CD14-positive monocyte (primary cell): ENCODE data around the gene SEPTIN6. TPM values are rescaled to one million over a fixed set of nuclear protein-coding genes. Genes with fewer than 3 reads are reported as not detected.

ENCODE experiments used
- DNase-seq, 3 donors: peaks; one replicate each; pipeline ENCODE4 v3.0.0-alpha.2; 2011 to 2022
- H2AFZ ChIP-seq: 2 replicates; pipeline ENCODE4 v1.6.0; 2012; ENCODE audit warnings: mild to moderate bottlenecking, low read depth, low read length, inconsistent platforms; ENCODE audit not compliant: insufficient read depth, poor library complexity, severe bottlenecking
- H3K27ac ChIP-seq, 2 donors: 1 replicate in 1 of 2; 2 replicates in 1 of 2; pipeline ENCODE4 v1.5.1; 2012 to 2013; ENCODE audit warnings: low read length in 2 of 2, control low read depth in 1 of 2, inconsistent platforms in 1 of 2, low read depth in 1 of 2, mild to moderate bottlenecking in 1 of 2
- H3K27me3 ChIP-seq, 2 donors: one replicate each; pipeline versions ENCODE4 v1.6.0 to v1.6.1; 2011 to 2013; ENCODE audit warnings: low read length in 2 of 2; ENCODE audit not compliant: control insufficient read depth in 2 of 2, insufficient read depth in 2 of 2
- H3K36me3 ChIP-seq, 2 donors: replicated peaks in 1 of 2; 1 replicate in 1 of 2; 2 replicates in 1 of 2; pipeline versions ENCODE4 v1.5.1 to v1.6.1; 2012 to 2013; ENCODE audit warnings: low read length in 2 of 2, control low read depth in 1 of 2, inconsistent platforms in 1 of 2, mild to moderate bottlenecking in 1 of 2; ENCODE audit not compliant: insufficient read depth in 2 of 2, control insufficient read depth in 1 of 2
- H3K4me1 ChIP-seq, 2 donors: 1 replicate in 1 of 2; 2 replicates in 1 of 2; pipeline versions ENCODE4 v1.5.1 to v1.6.1; 2012 to 2013; ENCODE audit warnings: low read length in 2 of 2, control low read depth in 1 of 2, inconsistent platforms in 1 of 2, mild to moderate bottlenecking in 1 of 2, moderate library complexity in 1 of 2; ENCODE audit not compliant: insufficient read depth in 2 of 2, control insufficient read depth in 1 of 2
- H3K4me2 ChIP-seq: replicated peaks from 2 replicates; pipeline ENCODE3; 2012; ENCODE audit warnings: low read length, moderate library complexity, mild to moderate bottlenecking; ENCODE audit not compliant: poor library complexity, severe bottlenecking; ENCODE audit errors: extremely low read depth
- H3K4me3 ChIP-seq, 3 experiments: fragments of 200-600 bp in 1 of 3; sonication (generic) in 1 of 3; replicated peaks in 1 of 3; 1 replicate in 2 of 3; 2 replicates in 1 of 3; pipeline ENCODE4 v1.5.1; 2011 to 2013; ENCODE audit warnings: low read length in 3 of 3, mild to moderate bottlenecking in 3 of 3, control low read depth in 2 of 3, low read depth in 2 of 3, inconsistent platforms in 1 of 3, moderate library complexity in 1 of 3
- H3K79me2 ChIP-seq: 2 replicates; pipeline ENCODE4 v1.6.0; 2012; ENCODE audit warnings: mild to moderate bottlenecking, control low read depth, inconsistent platforms, low read length, moderate library complexity; ENCODE audit not compliant: insufficient read depth
- H3K9ac ChIP-seq: 2 replicates; pipeline ENCODE4 v1.6.0; 2017; ENCODE audit warnings: low read length, mild to moderate bottlenecking; ENCODE audit not compliant: insufficient read depth, poor library complexity, severe bottlenecking
- H3K9me3 ChIP-seq, 2 donors: replicated peaks in 1 of 2; 1 replicate in 1 of 2; 2 replicates in 1 of 2; pipeline versions ENCODE4 v1.5.1 to v1.6.1; 2012 to 2013; ENCODE audit warnings: low read length in 2 of 2, control low read depth in 1 of 2; ENCODE audit not compliant: control insufficient read depth in 1 of 2, insufficient read depth in 1 of 2
- H4K20me1 ChIP-seq: 2 replicates; pipeline ENCODE4 v1.6.0; 2012; ENCODE audit warnings: mild to moderate bottlenecking, low read length, control low read depth, moderate library complexity; ENCODE audit not compliant: insufficient read depth
- H3K27ac Mint-ChIP-seq, 7 donors: one replicate each; pipeline ENCODE4 v1.8.0; 2020; ENCODE audit warnings: mild to moderate bottlenecking in 7 of 7, mixed read lengths in 7 of 7, moderate library complexity in 6 of 7, inconsistent platforms in 2 of 7
- H3K27me3 Mint-ChIP-seq, 3 donors: one replicate each; pipeline ENCODE4 v1.8.0; 2021 to 2022; ENCODE audit warnings: low read depth in 3 of 3, mild to moderate bottlenecking in 3 of 3, mixed read lengths in 3 of 3, moderate library complexity in 3 of 3, inconsistent platforms in 1 of 3
- H3K36me3 Mint-ChIP-seq, 2 donors: one replicate each; pipeline ENCODE4 v1.8.0; 2020; ENCODE audit warnings: mixed read lengths in 2 of 2, inconsistent platforms in 1 of 2, mild to moderate bottlenecking in 1 of 2
- H3K4me1 Mint-ChIP-seq: one replicate; pipeline ENCODE4 v1.8.0; 2020; ENCODE audit warnings: mild to moderate bottlenecking, mixed read lengths
- H3K4me3 Mint-ChIP-seq, 2 donors: one replicate each; pipeline ENCODE4 v1.8.0; 2020; ENCODE audit warnings: mild to moderate bottlenecking in 2 of 2, mixed read lengths in 2 of 2, moderate library complexity in 1 of 2
- H3K9me3 Mint-ChIP-seq, 7 donors: one replicate each; pipeline ENCODE4 v1.8.0; 2020 to 2022; ENCODE audit warnings: mixed read lengths in 7 of 7, mild to moderate bottlenecking in 6 of 7, moderate library complexity in 6 of 7, inconsistent platforms in 2 of 7
- CTCF ChIP-seq: fragments of 200-600 bp; IDR thresholded peaks from one replicate; pipeline ENCODE4 v1.8.0; 2022; ENCODE audit warnings: antibody characterized with exemption, mild to moderate bottlenecking
- WGBS: methylation state at CpG from one replicate; pipeline ENCODE4 v1.1.5; 2013; ENCODE audit warnings: missing lambda C conversion rate; ENCODE audit not compliant: insufficient coverage; 5-methylcytosine and 5-hydroxymethylcytosine counted together
- intact Hi-C, 2 donors: fragments of 100-400 bp; cut with micrococcal nuclease; formaldehyde crosslinking; loops; one replicate each; pipeline versions ENCODE4 v1.15.0 to v1.15.1; 2023
- polyA plus RNA-seq, 3 donors: library from polyadenylated mRNA; depleted of rRNA in 1 of 3; unstranded in 2 of 3; stranded (reverse) in 1 of 3; fragments of 300-500 nt in 2 of 3; fragments of >200 nt in 1 of 3; fragmentation: Illumina TruSeq in 2 of 3; gene quantifications; 1 replicate in 2 of 3; 2 replicates in 1 of 3; pipeline ENCODE4 v1.2.3, GENCODE V29; 2012 to 2021

The SEPTIN6 gene
- polyA plus RNA-seq, 3 donors, result 21.8 to 52.7 (median 31.1) TPM

GRCh38 chrX:119694601-119695534 is 1.9 kb upstream of the SEPTIN6 start:
- intact Hi-C loops, result loop anchor here (5.0 to 10.0 kb wide), 3 partner anchors 60 to 90 kb away; partner anchors contain the start of genes NKRF (in 1 of the 2) and SOWAHD (in 1 of the 2)
- no peaks in the 10 kb centered on the region for H3K27me3 ChIP-seq
- TF ChIP-seq CTCF, result peak; percentile 30
- Mint-ChIP-seq H3K4me3 (peak overlapping the region; percentile 90 to 91), H3K36me3 (no peaks in the 10 kb centered on the region), H3K9me3 (peaks cover 0 to 3% (median 0%) of the 10 kb centered on the region in 7 donors), H3K27me3 (peaks cover 2 to 15% (median 2%) of the 10 kb centered on the region in 3 donors), H3K27ac (peak overlapping the region in 4 of 7 donors; percentile 6 to 72 (median 26)), H3K4me1 (peaks cover 19% of the 10 kb centered on the region)
- no peaks in the 10 kb centered on the region for H4K20me1 ChIP-seq
- H3K9me3 ChIP-seq, result no peaks in the 10 kb centered on the region
- DNase-seq, result peak in 2 of 3 donors; percentile 25 to 40
- H3K36me3 ChIP-seq, result no peaks in the 10 kb centered on the region
- WGBS, result 70% methylated on average over 21 of the region's 39 CpGs
- peaks cover 25% of the 10 kb centered on the region for H3K79me2 ChIP-seq
- H3K4me3 ChIP-seq, result peak overlapping the region; percentile 67 to 88 (median 84)
- peak overlapping the region; percentile 79 for H3K9ac ChIP-seq
- H3K4me2 ChIP-seq, result peak overlapping the region; percentile 90
- peak overlapping the region; percentile 71 for H2AFZ ChIP-seq
- H3K27ac ChIP-seq, result no peak overlapping the region
- H3K4me1 ChIP-seq, result peaks cover 27 to 28% of the 10 kb centered on the region in 2 donors

- Histone ChIP-seq H4K20me1 (no peaks in the 10 kb centered on the region), H3K79me2 (peaks cover 33% of the 10 kb centered on the region), H3K4me2 (peak overlapping the region; percentile 90), H2AFZ (peak overlapping the region; percentile 71), H3K4me3 (peak overlapping the region; percentile 67 to 88 (median 84)), H3K27ac (peak overlapping the region; percentile 82 to 83), H3K27me3 (no peaks in the 10 kb centered on the region), H3K9me3 (no peaks in the 10 kb centered on the region), H3K9ac (peak overlapping the region; percentile 79), H3K4me1 (peaks cover 27 to 31% of the 10 kb centered on the region in 2 donors), H3K36me3 (no peaks in the 10 kb centered on the region)
- Mint-ChIP-seq H3K36me3 (no peaks in the 10 kb centered on the region), H3K4me1 (peaks cover 19% of the 10 kb centered on the region), H3K4me3 (peak overlapping the region; percentile 90 to 91), H3K27ac (peak overlapping the region; percentile 64 to 95 (median 93)), H3K9me3 (peaks cover 0 to 2% (median 0%) of the 10 kb centered on the region in 7 donors), H3K27me3 (peaks cover 2 to 13% (median 2%) of the 10 kb centered on the region in 3 donors)
- intact Hi-C loops, result loop anchor here (5.0 to 10.0 kb wide), 3 partner anchors 61 to 89 kb away; partner anchors contain the start of genes NKRF (in 1 of the 2) and SOWAHD (in 1 of the 2)
- no CpG with 5 or more reads among the region's 23 CpGs for WGBS
- TF ChIP-seq CTCF, result no peak
- no peak for DNase-seq
Observed at GRCh38 chrX:119693996-119694451, 1.1 kb upstream of the SEPTIN6 start.
